Brain microvascular endothelial cell (primary cell): Measurements from ENCODE around the gene ARRB1.

Experiments
- DNase-seq: peaks from one replicate; pipeline ENCODE4 v3.0.0-alpha.2; 2020
- H3K27ac ChIP-seq: fragments of 250-450 bp; sonication (Bioruptor Pico); 2 replicates; pipeline ENCODE4 v1.5.1; 2020; ENCODE audit warnings: mild to moderate bottlenecking, moderate library complexity
- H3K27me3 ChIP-seq: fragments of 250-450 bp; sonication (Bioruptor Pico); replicated peaks from 2 replicates; pipeline ENCODE4 v1.5.1; 2020; ENCODE audit warnings: mild to moderate bottlenecking
- H3K36me3 ChIP-seq: fragments of 250-450 bp; sonication (Bioruptor Pico); replicated peaks from 2 replicates; pipeline ENCODE4 v1.5.1; 2020; ENCODE audit warnings: mild to moderate bottlenecking
- H3K4me3 ChIP-seq: 2 replicates; pipeline ENCODE4 v1.5.1; 2011; ENCODE audit warnings: low read depth, mild to moderate bottlenecking, control low read depth, low read length, moderate library complexity
- CTCF ChIP-seq: IDR thresholded peaks from 2 replicates; pipeline ENCODE4 v1.5.1; 2011; ENCODE audit warnings: low read depth, mild to moderate bottlenecking, moderate library complexity, low read length, control low read depth, inconsistent platforms; ENCODE audit errors: missing control alignments
- in situ Hi-C: cut with HindIII; loops from 2 replicates; pipeline ENCODE4 v1.10.0; 2017; ENCODE audit warnings: low sequenced_read_pairs, low pct_ligation_motif_present

The ARRB1 gene

GRCh38 chr11:75324189-75324588, 27.3 kb downstream of the ARRB1 start:
- no peak for TF ChIP-seq CTCF
- no peak overlapping the region for H3K27ac ChIP-seq
- H3K27me3 ChIP-seq, result no peaks in the 10 kb centered on the region
- in situ Hi-C loops, result no loop called here
- H3K36me3 ChIP-seq, result no peaks in the 10 kb centered on the region
- DNase-seq, result no peak
- H3K4me3 ChIP-seq, result no peak overlapping the region

GRCh38 chr11:75323609-75324008, 27.9 kb downstream of the ARRB1 start:
- in situ Hi-C loops, result no loop called here
- H3K36me3 ChIP-seq, result no peaks in the 10 kb centered on the region
- H3K27me3 ChIP-seq, result no peaks in the 10 kb centered on the region
- H3K4me3 ChIP-seq, result no peak overlapping the region
- no peak overlapping the region for H3K27ac ChIP-seq
- no peak for TF ChIP-seq CTCF
- DNase-seq, result no peak

- TF ChIP-seq CTCF, result no peak
- DNase-seq, result no peak
- H3K36me3 ChIP-seq, result no peaks in the 10 kb centered on the region
- in situ Hi-C loops, result no loop called here
- no peaks in the 10 kb centered on the region for H3K27me3 ChIP-seq
- H3K27ac ChIP-seq, result no peak overlapping the region
- no peak overlapping the region for H3K4me3 ChIP-seq
Measured at GRCh38 chr11:75320643-75321042, 30.8 kb downstream of the ARRB1 start.

GRCh38 chr11:75320046-75320618, 31.3 kb downstream of the ARRB1 start:
- DNase-seq, result no peak
- Histone ChIP-seq H3K36me3 (no peaks in the 10 kb centered on the region), H3K27me3 (no peaks in the 10 kb centered on the region), H3K27ac (no peak overlapping the region), H3K4me3 (no peak overlapping the region)
- in situ Hi-C loops, result no loop called here
- TF ChIP-seq CTCF, result no peak

GRCh38 chr11:75319035-75319877, 32.2 kb downstream of the ARRB1 start:
- no peak for TF ChIP-seq CTCF
- no peaks in the 10 kb centered on the region for H3K36me3 ChIP-seq
- no peak overlapping the region for H3K4me3 ChIP-seq
- DNase-seq, result no peak
- H3K27ac ChIP-seq, result no peak overlapping the region
- in situ Hi-C loops, result no loop called here
- no peaks in the 10 kb centered on the region for H3K27me3 ChIP-seq
